ENCODE results near the gene SMYD1. TPM values are rescaled to one million over a fixed set of nuclear protein-coding genes. Genes with fewer than 3 reads are reported as not detected.

The SMYD1 gene
- total and polyA plus RNA-seq, 2 donors (not counting 1 experiment from before 2014, with no cell fraction given), result not detected

- no peak for ATAC-seq (ENCODE audit: low read depth)
- Mint-ChIP-seq H3K27me3 (no peaks in the 10 kb centered on the region), H3K27ac (no peak overlapping the region), H3K9me3 (ENCODE audit: insufficient read depth) (no peaks in the 10 kb centered on the region), H3K4me3 (no peak overlapping the region), H3K4me1 (peaks cover 1% of the 10 kb centered on the region)
- no peak for DNase-seq
- POLR2A ChIA-PET, result no interaction called here
- 92% methylated on average over 7 of the region's 7 CpGs for WGBS (ENCODE audit: insufficient coverage)
- intact Hi-C loops (cut with micrococcal nuclease), result loop anchor here (1.0 kb wide), 1 partner anchor 100 kb away; no protein-coding TSS in a partner anchor
- no peak overlapping the region for H3K4me3 ChIP-seq (ENCODE audit: control extremely low read depth in 1 of 5, extremely low read depth in 1 of 5, insufficient read depth in 1 of 5, low read depth in 2 of 5, low read length in 4 of 5)
- H2AFZ ChIP-seq (ENCODE audit: insufficient read depth, low read depth, low read length, poor library complexity, severe bottlenecking), result no peak overlapping the region
- no peaks in the 10 kb centered on the region for H3K4me1 ChIP-seq (ENCODE audit: control insufficient read depth in 2 of 2, insufficient read depth in 2 of 2, low read length in 2 of 2)
- H3K9me3 ChIP-seq (ENCODE audit: control extremely low read depth in 1 of 3, control insufficient read depth in 2 of 3, insufficient read depth in 1 of 3, low read length in 2 of 3), result no peaks in the 10 kb centered on the region
- H3K4me2 ChIP-seq (replicated peaks; ENCODE audit: low read depth, low read length, poor library complexity, severe bottlenecking), result no peak overlapping the region
- H3K9ac ChIP-seq (ENCODE audit: low read length), result no peak overlapping the region
- CTCF ChIA-PET, result interaction anchor here (1.0 to 3.8 kb wide), 8 partner anchors 9 to 162 kb away, joined by 3 to 46 read pairs (median 4); partner anchors contain the start of gene THNSL2
- no peaks in the 10 kb centered on the region for H3K79me2 ChIP-seq (ENCODE audit: control insufficient read depth, insufficient read depth, low read length)
- H4K20me1 ChIP-seq (ENCODE audit: control insufficient read depth, insufficient read depth, low read length, poor library complexity, severe bottlenecking), result no peaks in the 10 kb centered on the region
- no peak overlapping the region for H3K27ac ChIP-seq (ENCODE audit: low read length in 2 of 2)
- no peaks in the 10 kb centered on the region for H3K27me3 ChIP-seq (replicated peaks in 1 of 4; ENCODE audit: control extremely low read depth in 1 of 4, control insufficient read depth in 3 of 4, insufficient read depth in 4 of 4, low read length in 3 of 4)
- no peaks in the 10 kb centered on the region for H3K36me3 ChIP-seq (replicated peaks in 1 of 2; ENCODE audit: control extremely low read depth in 1 of 2, control insufficient read depth in 1 of 2, extremely low read depth in 1 of 2, insufficient read depth in 2 of 2, low read length in 1 of 2)
- no peak for TF ChIP-seq CTCF (IDR thresholded peaks at IDR 0.05)
- no peak for TF ChIP-seq EZH2 (IDR thresholded peaks at IDR 0.05; ENCODE audit: borderline replicate concordance, insufficient read depth, low read depth, low read length, poor library complexity, severe bottlenecking)
Observed at GRCh38 chr2:88160517-88160916, 92.9 kb downstream of the SMYD1 start.

- 96% methylated on average over 7 of the region's 11 CpGs for WGBS (ENCODE audit: insufficient coverage)
- no peak overlapping the region for H3K27ac ChIP-seq (ENCODE audit: low read length in 2 of 2)
- TF ChIP-seq EZH2 (IDR thresholded peaks at IDR 0.05; ENCODE audit: borderline replicate concordance, insufficient read depth, low read depth, low read length, poor library complexity, severe bottlenecking), result no peak
- TF ChIP-seq CTCF (IDR thresholded peaks at IDR 0.05), result no peak
- H3K79me2 ChIP-seq (ENCODE audit: control insufficient read depth, insufficient read depth, low read length), result no peaks in the 10 kb centered on the region
- Mint-ChIP-seq H3K27me3 (no peaks in the 10 kb centered on the region), H3K4me3 (no peak overlapping the region), H3K4me1 (peaks cover 1% of the 10 kb centered on the region), H3K27ac (no peak overlapping the region), H3K9me3 (ENCODE audit: insufficient read depth) (no peaks in the 10 kb centered on the region)
- ChIA-PET CTCF (interaction anchor here (1.6 to 1.9 kb wide), 2 partner anchors 101 to 160 kb away, joined by 8 to 9 read pairs; no protein-coding TSS in a partner anchor), POLR2A (no interaction called here)
- no peak overlapping the region for H3K4me3 ChIP-seq (ENCODE audit: control extremely low read depth in 1 of 5, extremely low read depth in 1 of 5, insufficient read depth in 1 of 5, low read depth in 2 of 5, low read length in 4 of 5)
- no peaks in the 10 kb centered on the region for H3K4me1 ChIP-seq (ENCODE audit: control insufficient read depth in 2 of 2, insufficient read depth in 2 of 2, low read length in 2 of 2)
- H3K9ac ChIP-seq (ENCODE audit: low read length), result no peak overlapping the region
- no peaks in the 10 kb centered on the region for H3K36me3 ChIP-seq (replicated peaks in 1 of 2; ENCODE audit: control extremely low read depth in 1 of 2, control insufficient read depth in 1 of 2, extremely low read depth in 1 of 2, insufficient read depth in 2 of 2, low read length in 1 of 2)
- no peaks in the 10 kb centered on the region for H3K27me3 ChIP-seq (replicated peaks in 1 of 4; ENCODE audit: control extremely low read depth in 1 of 4, control insufficient read depth in 3 of 4, insufficient read depth in 4 of 4, low read length in 3 of 4)
- H3K4me2 ChIP-seq (replicated peaks; ENCODE audit: low read depth, low read length, poor library complexity, severe bottlenecking), result no peak overlapping the region
- intact Hi-C loops (cut with micrococcal nuclease), result no loop called here
- H3K9me3 ChIP-seq (ENCODE audit: control extremely low read depth in 1 of 3, control insufficient read depth in 2 of 3, insufficient read depth in 1 of 3, low read length in 2 of 3), result no peaks in the 10 kb centered on the region
- no peaks in the 10 kb centered on the region for H4K20me1 ChIP-seq (ENCODE audit: control insufficient read depth, insufficient read depth, low read length, poor library complexity, severe bottlenecking)
- ATAC-seq (ENCODE audit: low read depth) (no peak), DNase-seq (no peak)
- H2AFZ ChIP-seq (ENCODE audit: insufficient read depth, low read depth, low read length, poor library complexity, severe bottlenecking), result no peak overlapping the region
Observed at GRCh38 chr2:88161446-88162244, 94.0 kb downstream of the SMYD1 start.

All from B cell (primary cell).